GM18907 (cell line): Measurements from ENCODE around the gene TSEN34.
"Not testable (repeated sequence)": the region's sequence is repeated elsewhere in the genome, so short reads cannot be mapped to it uniquely, and the experiment has no call there.

Source experiments
- ATAC-seq: cut with Tn5 transposase; IDR thresholded peaks from one replicate; pipeline ENCODE4 v1.9.1; 2021; ENCODE audit warnings: mild to moderate bottlenecking, moderate library complexity; ENCODE audit not compliant: unreplicated experiment

The TSEN34 gene

GRCh38 chr19:54230031-54230430, 38.9 kb downstream of the TSEN34 start:
- ATAC-seq, result no peak

GRCh38 chr19:54231077-54231931, 40.2 kb downstream of the TSEN34 start:
- no peak for ATAC-seq

GRCh38 chr19:54233941-54234340, 42.8 kb downstream of the TSEN34 start:
- ATAC-seq, result no peak

DNA sequence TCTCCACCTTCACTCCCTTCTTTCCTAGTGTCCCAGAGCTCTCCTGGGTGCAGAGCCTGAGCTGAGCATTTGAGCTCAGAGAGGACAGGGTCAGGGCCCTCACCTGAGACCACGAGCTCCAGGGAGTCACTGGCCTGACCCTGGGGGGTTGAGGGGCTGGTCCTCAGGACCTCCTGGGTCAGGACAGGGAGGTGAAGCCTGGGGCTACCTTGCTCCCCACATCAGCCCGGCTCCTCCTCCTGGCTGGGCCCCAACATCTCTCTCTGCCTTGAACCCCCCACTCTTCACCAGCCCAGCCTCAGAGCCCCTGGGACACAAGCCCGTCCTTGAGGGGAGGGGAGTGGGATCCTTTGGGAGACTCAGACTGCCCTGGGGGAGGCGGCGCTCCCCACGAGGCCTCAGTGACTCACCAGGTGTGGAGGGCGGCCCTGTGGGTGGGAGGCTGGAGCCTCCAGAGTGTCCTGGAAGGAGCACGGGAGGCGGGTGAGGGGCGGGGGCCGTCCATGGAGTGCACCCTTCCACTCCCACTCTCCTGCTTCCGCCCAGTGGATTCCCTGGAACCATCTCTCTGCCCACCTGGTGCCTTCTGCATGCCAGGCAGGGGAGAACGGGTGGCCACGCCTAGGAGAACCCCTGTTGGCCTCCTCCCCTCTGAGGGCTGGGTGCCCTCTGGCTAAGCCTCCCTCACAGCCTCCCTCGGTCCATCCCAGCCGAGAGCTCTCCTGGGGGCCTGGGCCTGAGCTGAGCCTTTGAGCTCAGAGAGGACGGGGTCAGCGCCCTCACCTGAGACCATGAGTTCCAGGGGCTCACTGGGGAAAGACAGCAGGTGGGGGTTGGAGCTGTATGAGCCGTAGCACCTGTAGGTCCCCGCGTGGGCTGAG, 48.6 kb downstream of the TSEN34 start:
- not testable (repeated sequence) for ATAC-seq

DNA sequence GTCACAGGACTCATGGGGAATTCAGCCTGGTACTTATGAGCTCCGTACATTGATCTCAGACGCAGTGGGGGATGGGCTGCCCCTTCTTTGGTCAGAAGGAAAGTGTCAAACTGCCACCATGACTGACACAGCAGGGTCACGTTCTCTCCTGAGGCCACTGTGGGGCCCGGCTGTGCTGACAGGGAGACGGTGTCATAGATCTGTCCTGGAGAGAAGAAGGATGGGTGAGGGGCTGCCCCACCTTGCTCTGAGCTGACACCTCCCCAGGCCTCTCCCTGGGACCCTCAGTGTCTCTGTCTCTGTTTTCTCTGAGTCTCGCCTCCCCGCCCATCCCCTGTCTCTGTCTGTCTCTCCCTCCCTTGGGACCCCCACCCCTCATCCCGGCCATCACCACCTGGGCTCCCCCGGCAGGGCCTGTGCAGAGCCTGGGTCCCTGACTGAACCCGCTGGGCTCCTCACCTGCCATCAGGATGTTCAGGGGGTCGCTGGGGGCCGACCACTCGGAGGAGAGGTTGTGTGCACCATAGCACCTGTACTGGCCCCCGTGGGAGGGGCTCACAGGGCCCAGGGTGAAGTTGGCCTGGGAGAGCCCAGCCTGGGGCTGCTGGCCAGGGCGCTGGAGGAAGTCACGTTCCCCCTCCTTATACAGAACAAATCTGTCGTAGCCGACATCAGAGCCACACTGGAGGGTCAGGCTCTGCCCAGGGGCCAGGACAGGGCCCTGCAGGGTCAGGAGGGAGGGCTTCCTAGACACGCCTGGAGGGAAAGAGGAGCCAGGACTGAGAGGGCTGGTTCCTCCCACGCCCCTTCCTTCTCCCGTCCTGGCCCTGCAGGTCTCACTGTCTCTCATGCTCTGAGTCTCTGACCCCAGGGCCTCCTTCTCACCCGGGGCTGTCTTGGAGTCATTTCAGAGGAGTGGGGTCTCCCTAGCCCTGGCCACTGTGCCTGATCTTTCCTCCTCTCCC, 49.5 kb downstream of the TSEN34 start:
- not testable (repeated sequence) for ATAC-seq

DNA sequence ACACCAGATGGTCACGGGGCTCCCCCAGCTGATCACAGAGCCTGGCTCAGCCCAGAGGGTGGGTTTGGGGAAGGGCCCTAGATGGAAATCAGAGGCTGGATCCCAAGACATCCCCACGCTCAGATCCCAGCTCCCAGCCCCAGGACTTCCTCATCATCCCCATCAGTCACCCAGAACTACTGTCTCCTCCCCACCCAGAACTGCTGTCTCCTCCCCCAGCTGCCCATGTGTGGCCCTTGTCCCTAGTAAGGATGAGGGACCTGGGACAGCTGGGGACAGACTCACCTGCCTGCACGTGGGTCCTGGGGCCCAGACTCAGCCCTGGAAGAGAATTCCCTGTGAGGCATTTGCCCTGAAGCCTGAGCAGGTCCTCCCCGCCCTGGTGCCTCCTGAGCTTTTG, 51.1 kb downstream of the TSEN34 start:
- not testable (repeated sequence) for ATAC-seq

DNA sequence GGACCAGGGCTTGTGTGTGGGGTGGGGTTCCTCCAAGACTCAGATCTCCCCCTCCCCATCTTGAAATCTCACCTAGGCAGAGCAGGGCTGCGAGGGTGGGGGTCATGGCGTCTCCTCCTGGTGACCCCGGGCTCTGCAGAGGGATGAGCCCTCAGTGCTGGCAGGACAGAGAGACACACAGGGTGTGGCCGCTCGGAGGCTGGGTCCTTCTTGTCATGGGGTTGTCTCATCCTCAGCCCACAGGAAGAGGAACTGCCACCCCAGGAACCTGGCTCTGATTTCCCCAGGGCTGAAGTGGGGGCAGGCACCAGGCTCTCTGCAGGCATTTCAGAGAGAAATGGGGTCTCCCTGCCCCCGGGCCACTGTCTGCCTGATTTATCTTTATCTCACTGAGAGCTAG, 51.5 kb downstream of the TSEN34 start, which contains the start of gene LILRA6:
Gene LILRA6, minus strand, starts transcription at position 145 of the 400 bp plus-strand sequence.
- ATAC-seq, result not testable (repeated sequence)

GRCh38 chr19:54243809-54244208, 52.7 kb downstream of the TSEN34 start:
- not testable (repeated sequence) for ATAC-seq
